HEK293T (cell line): Measurements from ENCODE around the gene CHST11.

ENCODE experiments used
- CTCF ChIA-PET: fragments of 350-600 bp; formaldehyde crosslinking; extraction: SDS; loops from one replicate; lab custom pipeline; 2021; ENCODE audit warnings: antibody characterized with exemption, inconsistent platforms; lab: Yijun Ruan, JAX
- POLR2A ChIA-PET: fragments of 350-600 bp; formaldehyde crosslinking; extraction: SDS; loops from one replicate; lab custom pipeline; 2020; ENCODE audit warnings: antibody characterized with exemption, inconsistent platforms; lab: Yijun Ruan, JAX
- DNase-seq: peaks from one replicate; pipeline ENCODE4 v3.0.0; 2012; ENCODE audit warnings: mixed read lengths; ENCODE audit errors: extremely low spot score
- ARNT ChIP-seq: fragments of 450-650 bp; IDR thresholded peaks from 2 replicates; pipeline ENCODE4 v1.6.1; 2017; ENCODE audit warnings: mild to moderate bottlenecking
- BHLHE40 ChIP-seq: fragments of 450-650 bp; IDR thresholded peaks from 2 replicates; pipeline ENCODE4 v1.6.1; 2016; ENCODE audit warnings: mild to moderate bottlenecking, moderate library complexity, borderline replicate concordance
- CTBP1 ChIP-seq: fragments of 450-650 bp; IDR thresholded peaks from 2 replicates; pipeline ENCODE4 v1.6.1; 2016; ENCODE audit warnings: borderline replicate concordance
- ELF4 ChIP-seq: fragments of 450-650 bp; IDR thresholded peaks from 2 replicates; pipeline ENCODE4 v1.6.1; 2017; ENCODE audit warnings: antibody characterized with exemption
- FOXA1 ChIP-seq: fragments of 450-650 bp; IDR thresholded peaks from 2 replicates; pipeline ENCODE4 v1.6.1; 2016; ENCODE audit warnings: mild to moderate bottlenecking
- FOXK2 ChIP-seq: fragments of 450-650 bp; IDR thresholded peaks from 2 replicates; pipeline ENCODE4 v1.6.1; 2016; ENCODE audit warnings: mild to moderate bottlenecking
- FOXM1 ChIP-seq: fragments of 450-650 bp; IDR thresholded peaks from 2 replicates; pipeline ENCODE4 v1.6.1; 2017; ENCODE audit warnings: mild to moderate bottlenecking, borderline replicate concordance
- HDGF ChIP-seq: fragments of 450-650 bp; IDR thresholded peaks from 2 replicates; pipeline ENCODE4 v1.6.1; 2017; ENCODE audit warnings: antibody characterized with exemption, borderline replicate concordance
- L3MBTL2 ChIP-seq: fragments of 450-650 bp; conservative IDR thresholded peaks from 2 replicates; pipeline ENCODE4 v1.6.1; 2016; ENCODE audit warnings: mild to moderate bottlenecking
- LEF1 ChIP-seq: fragments of 450-650 bp; IDR thresholded peaks from 2 replicates; pipeline ENCODE4 v1.6.1; 2017; ENCODE audit warnings: mild to moderate bottlenecking, borderline replicate concordance
- NFRKB ChIP-seq: fragments of 450-650 bp; IDR thresholded peaks from 2 replicates; pipeline ENCODE4 v1.6.1; 2016; ENCODE audit warnings: mild to moderate bottlenecking, moderate library complexity
- PKNOX1 ChIP-seq: fragments of 450-650 bp; IDR thresholded peaks from 2 replicates; pipeline ENCODE4 v1.6.1; 2016
- SP1 ChIP-seq: fragments of 450-650 bp; IDR thresholded peaks from 2 replicates; pipeline ENCODE4 v1.6.1; 2017
- SUZ12 ChIP-seq: fragments of 450-650 bp; IDR thresholded peaks from 2 replicates; pipeline ENCODE4 v1.6.1; 2016; ENCODE audit warnings: mild to moderate bottlenecking
- TARDBP ChIP-seq: fragments of 450-650 bp; IDR thresholded peaks from 2 replicates; pipeline ENCODE4 v1.6.1; 2016
- ZNF384 ChIP-seq: fragments of 450-650 bp; IDR thresholded peaks from 2 replicates; pipeline ENCODE4 v1.6.1; 2016

CHST11 gene

GRCh38 chr12:104475271-104475670 is 18.5 kb downstream of the CHST11 start:
- ChIA-PET CTCF (no interaction called here), POLR2A (no interaction called here)
- TF ChIP-seq BHLHE40 (no peak), ARNT (no peak), SUZ12 (no peak), PKNOX1 (no peak), NFRKB (no peak), FOXA1 (no peak), LEF1 (no peak), L3MBTL2 (no peak), FOXM1 (no peak), HDGF (no peak), CTBP1 (no peak), FOXK2 (no peak), TARDBP (no peak), ELF4 (no peak), SP1 (no peak)
- DNase-seq = no peak

GRCh38 chr12:104477510-104478390 is 21.0 kb downstream of the CHST11 start:
- no peak for DNase-seq
- TF ChIP-seq NFRKB = no peak
- TF ChIP-seq L3MBTL2 = no peak
- TF ChIP-seq TARDBP = no peak
- TF ChIP-seq CTBP1 = no peak
- ChIA-PET POLR2A (no interaction called here), CTCF (interaction anchor here (1.1 kb wide), 1 partner anchor 12 kb away, joined by 3 read pairs; no protein-coding TSS in a partner anchor)

- CTCF ChIA-PET = interaction anchor here (1.1 kb wide), 1 partner anchor 11 kb away, joined by 3 read pairs; no protein-coding TSS in a partner anchor
- POLR2A ChIA-PET = no interaction called here
- no peak for DNase-seq
- TF ChIP-seq L3MBTL2 (no peak), FOXK2 (no peak), SP1 (no peak), TARDBP (no peak), SUZ12 (no peak), LEF1 (no peak), HDGF (no peak), CTBP1 (no peak), FOXM1 (no peak), FOXA1 (no peak), ELF4 (no peak), ARNT (no peak), PKNOX1 (no peak), NFRKB (no peak), ZNF384 (no peak), BHLHE40 (no peak)
Observed at GRCh38 chr12:104478396-104479122, 21.8 kb downstream of the CHST11 start.

- POLR2A ChIA-PET = no interaction called here
- TF ChIP-seq SP1 (no peak), CTBP1 (no peak), BHLHE40 (no peak), PKNOX1 (no peak), ELF4 (no peak), ARNT (no peak), NFRKB (no peak), FOXA1 (no peak), HDGF (no peak), TARDBP (no peak)
- CTCF ChIA-PET = no interaction called here
- no peak for DNase-seq
Observed at GRCh38 chr12:104479123-104479662, 22.4 kb downstream of the CHST11 start.

GRCh38 chr12:104480012-104480411 is 23.3 kb downstream of the CHST11 start:
- ChIA-PET CTCF (no interaction called here), POLR2A (no interaction called here)
- TF ChIP-seq ZNF384 (no peak), LEF1 (no peak), L3MBTL2 (no peak), FOXA1 (no peak), SUZ12 (no peak)
- DNase-seq = no peak
